GM21526 (cell line): ENCODE results near the gene BOD1L1.
A peak's percentile ranks its signal among the peaks of the same experiment; 100 is the strongest.

Experiments
- ATAC-seq: cut with Tn5 transposase; IDR thresholded peaks from one replicate; pipeline ENCODE4 v1.9.1; 2021; ENCODE audit warnings: moderate library complexity; ENCODE audit not compliant: unreplicated experiment, low FRiP score

BOD1L1 gene

GRCh38 chr4:13527981-13528820 is 99.3 kb downstream of the BOD1L1 start:
- peak; percentile 84 for ATAC-seq

- no peak for ATAC-seq
Measured at GRCh38 chr4:13527192-13527980, 100.1 kb downstream of the BOD1L1 start.

GRCh38 chr4:13526658-13527057 is 100.9 kb downstream of the BOD1L1 start:
- ATAC-seq: no peak

- no peak for ATAC-seq
Measured at GRCh38 chr4:13525606-13526281, 101.8 kb downstream of the BOD1L1 start.

GRCh38 chr4:13524504-13525243 is 102.9 kb downstream of the BOD1L1 start:
- ATAC-seq: no peak

- ATAC-seq: no peak
Measured at GRCh38 chr4:13523591-13524503, 103.7 kb downstream of the BOD1L1 start.

- ATAC-seq: no peak
Measured at GRCh38 chr4:13523105-13523477, 104.4 kb downstream of the BOD1L1 start.

- no peak for ATAC-seq
Measured at GRCh38 chr4:13522282-13523104, 105.0 kb downstream of the BOD1L1 start.

- no peak for ATAC-seq
Measured at GRCh38 chr4:13521047-13521446, 106.5 kb downstream of the BOD1L1 start.
